ENCODE data around the gene API5. TPM values are rescaled to one million over a fixed set of nuclear protein-coding genes. Genes with fewer than 3 reads are reported as not detected.

API5 gene
- total and polyA plus RNA-seq, 10 of the 15 experiments (the other 5 are each of a cell fraction or from before 2014, with no cell fraction given) = 52.0 to 193 (median 106) TPM

GRCh38 chr11:43393765-43394355 is 82.1 kb downstream of the API5 start (continued):
- TF ChIP-seq, protein P1, sequence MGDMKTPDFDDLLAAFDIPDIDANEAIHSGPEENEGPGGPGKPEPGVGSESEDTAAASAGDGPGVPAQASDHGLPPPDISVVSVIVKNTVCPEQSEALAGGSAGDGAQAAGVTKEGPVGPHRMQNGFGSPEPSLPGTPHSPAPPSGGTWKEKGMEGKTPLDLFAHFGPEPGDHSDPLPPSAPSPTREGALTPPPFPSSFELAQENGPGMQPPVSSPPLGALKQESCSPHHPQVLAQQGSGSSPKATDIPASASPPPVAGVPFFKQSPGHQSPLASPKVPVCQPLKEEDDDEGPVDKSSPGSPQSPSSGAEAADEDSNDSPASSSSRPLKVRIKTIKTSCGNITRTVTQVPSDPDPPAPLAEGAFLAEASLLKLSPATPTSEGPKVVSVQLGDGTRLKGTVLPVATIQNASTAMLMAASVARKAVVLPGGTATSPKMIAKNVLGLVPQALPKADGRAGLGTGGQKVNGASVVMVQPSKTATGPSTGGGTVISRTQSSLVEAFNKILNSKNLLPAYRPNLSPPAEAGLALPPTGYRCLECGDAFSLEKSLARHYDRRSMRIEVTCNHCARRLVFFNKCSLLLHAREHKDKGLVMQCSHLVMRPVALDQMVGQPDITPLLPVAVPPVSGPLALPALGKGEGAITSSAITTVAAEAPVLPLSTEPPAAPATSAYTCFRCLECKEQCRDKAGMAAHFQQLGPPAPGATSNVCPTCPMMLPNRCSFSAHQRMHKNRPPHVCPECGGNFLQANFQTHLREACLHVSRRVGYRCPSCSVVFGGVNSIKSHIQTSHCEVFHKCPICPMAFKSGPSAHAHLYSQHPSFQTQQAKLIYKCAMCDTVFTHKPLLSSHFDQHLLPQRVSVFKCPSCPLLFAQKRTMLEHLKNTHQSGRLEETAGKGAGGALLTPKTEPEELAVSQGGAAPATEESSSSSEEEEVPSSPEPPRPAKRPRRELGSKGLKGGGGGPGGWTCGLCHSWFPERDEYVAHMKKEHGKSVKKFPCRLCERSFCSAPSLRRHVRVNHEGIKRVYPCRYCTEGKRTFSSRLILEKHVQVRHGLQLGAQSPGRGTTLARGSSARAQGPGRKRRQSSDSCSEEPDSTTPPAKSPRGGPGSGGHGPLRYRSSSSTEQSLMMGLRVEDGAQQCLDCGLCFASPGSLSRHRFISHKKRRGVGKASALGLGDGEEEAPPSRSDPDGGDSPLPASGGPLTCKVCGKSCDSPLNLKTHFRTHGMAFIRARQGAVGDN (IDR thresholded peaks at IDR 0.05) = no peak
- TF ChIP-seq SMARCA5 (IDR thresholded peaks at IDR 0.05) (no peak), JUNB (IDR thresholded peaks at IDR 0.05) (no peak), SIN3A (IDR thresholded peaks at IDR 0.05; ENCODE audit: low read depth, low read length) (no peak)
- TF ChIP-seq, protein P2, sequence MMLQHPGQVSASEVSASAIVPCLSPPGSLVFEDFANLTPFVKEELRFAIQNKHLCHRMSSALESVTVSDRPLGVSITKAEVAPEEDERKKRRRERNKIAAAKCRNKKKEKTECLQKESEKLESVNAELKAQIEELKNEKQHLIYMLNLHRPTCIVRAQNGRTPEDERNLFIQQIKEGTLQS (IDR thresholded peaks at IDR 0.05; ENCODE audit: borderline replicate concordance, extremely low read depth, low read depth, low read length) = no peak

Small RNAs within 50 kb of the gene (small RNA-seq; reads per million reads assigned to genes)
- gene RF00019 = not detected

Other genes with a start within 250 kb of the API5 start
- gene TTC17, start 46.9 kb downstream of the API5 start, total RNA-seq (2014; rRNA removed) = 49.5 and 51.9 TPM in 2 replicates
- 62.8 and 69.6 TPM in 2 replicates for gene TTC17, start 46.9 kb downstream of the API5 start, total RNA-seq (2014; rRNA removed; fragmentation: Illumina TruSeq; extraction: Trizol)
- gene TTC17, start 46.9 kb downstream of the API5 start, total RNA-seq (2021) = 36.1 and 37.3 TPM in 2 replicates
- gene TTC17, start 46.9 kb downstream of the API5 start, polyA plus RNA-seq (2011; rRNA removed) = 116 and 133 TPM in 2 replicates
- 58.1 and 66.4 TPM in 2 replicates for gene TTC17, start 46.9 kb downstream of the API5 start, polyA plus RNA-seq (2014; fragmentation: Illumina TruSeq; extraction: Trizol)
- 10 to 100 TPM; 15.9 to 20.0 TPM for gene TTC17, start 46.9 kb downstream of the API5 start, polyA plus RNA-seq (2014; fragmentation: Nextera tagmentation; extraction: Ambion mirVana)
- 38.9 and 46.9 TPM in 2 replicates for gene TTC17, start 46.9 kb downstream of the API5 start, polyA plus RNA-seq (2014; rRNA removed)
- 10 to 100 TPM; 24.7 to 30.0 TPM for gene TTC17, start 46.9 kb downstream of the API5 start, polyA plus RNA-seq (2016; fragmentation: Nextera tagmentation; extraction: Ambion mirVana)